NCI-H69 (cell line): ENCODE measurements around the gene SPTBN1.

Experiments
- DNase-seq: peaks from one replicate; lab custom pipeline; 2025; lab: John Stamatoyannopoulos, UW

SPTBN1 gene

GRCh38 chr2:54434229-54434628, 21.9 kb upstream of the SPTBN1 start:
- no peak for DNase-seq

GRCh38 chr2:54434711-54435110, 21.4 kb upstream of the SPTBN1 start:
- no peak for DNase-seq

- DNase-seq, result no peak
These were observed 20.6 kb upstream of the SPTBN1 start for GRCh38 chr2:54435325-54436226.

GRCh38 chr2:54437588-54437987, 18.5 kb upstream of the SPTBN1 start:
- no peak for DNase-seq

- DNase-seq, result no peak
These were observed 17.9 kb upstream of the SPTBN1 start for GRCh38 chr2:54438271-54438670.

GRCh38 chr2:54439582-54439981, 16.5 kb upstream of the SPTBN1 start:
- DNase-seq, result peak; percentile 8

GRCh38 chr2:54440050-54440449, 16.1 kb upstream of the SPTBN1 start:
- no peak for DNase-seq

- DNase-seq, result no peak
These were observed 11.6 kb upstream of the SPTBN1 start for GRCh38 chr2:54444503-54444902.

- no peak for DNase-seq
These were observed 10.0 kb upstream of the SPTBN1 start for GRCh38 chr2:54446122-54446521.

GRCh38 chr2:54446625-54447024, 9.5 kb upstream of the SPTBN1 start:
- no peak for DNase-seq

- peak; percentile 16 for DNase-seq
These were observed 1.5 kb upstream of the SPTBN1 start for GRCh38 chr2:54454548-54455130.

GRCh38 chr2:54455131-54455562, 980 bp upstream of the SPTBN1 start:
- DNase-seq, result peak; percentile 66

GRCh38 chr2:54456362-54456611, 160 bp downstream of the SPTBN1 start:
- DNase-seq, result no peak

- peak; percentile 73 for DNase-seq
These were observed 640 bp downstream of the SPTBN1 start for GRCh38 chr2:54456612-54457322.

GRCh38 chr2:54457323-54458023, 1.3 kb downstream of the SPTBN1 start:
- peak; percentile 69 for DNase-seq

GRCh38 chr2:54459037-54459441, 2.9 kb downstream of the SPTBN1 start:
- DNase-seq, result peak; percentile 6

- peak; percentile 44 for DNase-seq
These were observed 5.1 kb downstream of the SPTBN1 start for GRCh38 chr2:54461261-54461660.

GRCh38 chr2:54464341-54464740, 8.2 kb downstream of the SPTBN1 start:
- no peak for DNase-seq

GRCh38 chr2:54465143-54465542, 9.0 kb downstream of the SPTBN1 start:
- DNase-seq, result no peak

GRCh38 chr2:54466870-54467269, 10.7 kb downstream of the SPTBN1 start:
- no peak for DNase-seq

GRCh38 chr2:54468673-54469072, 12.5 kb downstream of the SPTBN1 start:
- DNase-seq, result no peak

GRCh38 chr2:54469484-54470053, 13.4 kb downstream of the SPTBN1 start:
- no peak for DNase-seq
